Inflammatory macrophage (primary cell): ENCODE results near the gene ZNF687.

Experiments used
- DNase-seq, 2 donors: peaks; one replicate each; pipeline ENCODE4 v3.0.0-alpha.2; 2020 to 2022

ZNF687 gene

DNA sequence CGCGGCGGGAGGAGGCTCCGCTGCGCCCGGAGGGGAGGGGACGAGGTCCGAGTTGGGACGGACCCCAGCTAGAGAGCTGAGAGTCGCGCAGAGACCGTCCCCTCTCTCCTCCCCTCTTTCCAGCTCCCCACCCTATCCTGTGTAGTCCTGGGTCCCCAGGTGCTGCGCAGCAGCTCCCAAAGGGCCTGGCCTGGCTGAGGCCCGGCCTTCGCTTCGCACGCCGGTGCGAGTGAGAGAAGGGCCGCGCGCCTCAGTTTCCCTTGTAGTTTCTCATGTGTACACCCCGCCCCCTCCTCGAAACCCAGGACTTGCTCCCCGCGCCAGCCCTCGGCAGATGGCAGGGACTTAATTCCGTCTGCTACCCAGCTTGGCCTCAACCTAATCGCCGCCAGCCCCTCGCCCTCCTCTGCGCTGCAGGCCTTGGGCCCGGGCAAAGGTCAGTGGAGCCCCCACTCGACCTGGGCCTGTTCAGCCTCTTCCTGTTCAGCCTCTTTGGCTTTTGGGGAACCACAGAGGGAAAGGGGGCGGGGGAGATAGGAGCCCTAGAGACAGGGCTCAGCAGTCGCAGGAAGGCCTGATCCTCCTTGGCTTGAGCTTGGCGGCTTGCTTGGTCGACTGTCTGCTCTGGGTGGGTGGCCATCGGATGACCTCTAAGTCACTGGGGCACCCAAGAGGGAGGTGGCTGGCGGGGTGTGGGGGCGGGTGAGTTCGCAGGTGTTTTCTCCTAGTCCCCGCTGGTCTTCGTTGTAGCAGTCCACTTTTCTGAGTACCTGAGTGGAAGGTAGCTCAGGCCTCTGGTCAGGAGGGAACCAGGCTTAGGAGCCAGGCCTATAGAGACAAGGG lies 1.0 kb downstream of the ZNF687 start:
- peak; percentile 72 to 81 for DNase-seq

DNA sequence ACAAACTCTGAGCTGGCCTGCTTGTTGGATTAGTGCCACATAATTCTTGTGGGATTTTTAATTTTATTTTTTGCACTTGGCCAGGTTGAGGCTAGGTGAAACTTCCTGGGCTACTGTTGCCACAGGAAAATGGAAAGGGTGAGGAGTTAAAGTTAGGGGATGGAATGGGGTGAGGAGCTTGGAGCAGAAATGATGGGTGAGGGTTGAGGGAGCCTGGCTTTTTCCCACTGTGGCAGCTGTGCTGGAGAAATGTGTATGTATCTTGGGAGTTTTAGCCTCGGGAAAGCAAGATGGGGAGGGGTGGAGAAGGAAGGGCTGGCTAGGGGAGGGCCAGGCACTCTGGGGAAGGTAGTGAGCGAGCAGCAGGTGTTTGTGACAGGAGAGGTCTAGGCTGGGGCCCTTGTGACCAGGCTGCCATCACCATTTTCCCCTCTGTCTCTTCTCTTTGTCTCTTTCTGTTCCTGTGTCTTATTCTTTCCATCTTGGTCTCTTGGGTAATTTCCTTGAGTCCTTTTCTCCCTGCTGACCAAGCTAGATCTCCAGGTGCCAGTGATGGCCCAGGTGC lies 2.0 kb downstream of the ZNF687 start:
- DNase-seq: no peak

DNA sequence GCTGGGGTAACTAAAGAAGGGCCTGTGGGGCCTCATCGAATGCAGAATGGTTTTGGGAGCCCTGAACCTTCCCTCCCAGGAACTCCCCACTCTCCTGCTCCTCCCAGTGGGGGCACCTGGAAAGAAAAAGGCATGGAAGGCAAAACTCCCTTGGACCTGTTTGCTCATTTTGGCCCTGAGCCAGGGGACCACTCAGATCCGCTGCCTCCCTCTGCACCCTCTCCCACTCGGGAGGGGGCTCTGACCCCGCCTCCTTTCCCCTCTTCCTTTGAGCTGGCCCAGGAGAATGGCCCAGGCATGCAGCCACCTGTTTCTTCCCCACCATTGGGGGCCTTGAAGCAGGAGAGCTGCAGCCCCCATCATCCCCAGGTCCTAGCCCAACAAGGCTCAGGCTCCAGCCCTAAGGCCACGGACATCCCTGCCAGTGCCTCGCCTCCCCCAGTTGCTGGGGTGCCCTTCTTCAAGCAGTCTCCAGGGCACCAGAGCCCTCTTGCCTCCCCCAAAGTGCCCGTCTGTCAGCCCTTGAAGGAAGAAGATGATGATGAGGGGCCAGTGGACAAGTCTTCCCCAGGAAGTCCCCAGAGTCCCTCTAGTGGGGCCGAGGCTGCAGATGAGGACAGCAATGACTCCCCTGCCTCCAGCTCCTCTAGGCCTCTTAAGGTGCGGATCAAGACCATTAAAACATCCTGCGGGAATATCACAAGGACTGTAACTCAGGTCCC lies 4.7 kb downstream of the ZNF687 start:
- DNase-seq: no peak

DNA sequence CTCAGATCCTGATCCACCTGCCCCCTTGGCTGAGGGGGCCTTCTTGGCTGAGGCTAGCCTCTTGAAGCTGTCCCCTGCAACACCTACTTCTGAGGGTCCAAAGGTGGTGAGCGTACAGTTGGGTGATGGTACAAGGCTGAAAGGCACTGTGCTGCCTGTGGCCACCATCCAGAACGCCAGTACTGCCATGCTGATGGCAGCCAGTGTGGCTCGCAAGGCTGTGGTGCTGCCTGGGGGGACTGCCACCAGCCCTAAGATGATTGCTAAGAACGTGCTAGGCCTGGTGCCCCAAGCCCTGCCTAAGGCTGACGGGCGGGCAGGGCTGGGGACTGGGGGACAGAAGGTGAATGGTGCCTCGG lies 5.2 kb downstream of the ZNF687 start:
- DNase-seq: no peak

DNA sequence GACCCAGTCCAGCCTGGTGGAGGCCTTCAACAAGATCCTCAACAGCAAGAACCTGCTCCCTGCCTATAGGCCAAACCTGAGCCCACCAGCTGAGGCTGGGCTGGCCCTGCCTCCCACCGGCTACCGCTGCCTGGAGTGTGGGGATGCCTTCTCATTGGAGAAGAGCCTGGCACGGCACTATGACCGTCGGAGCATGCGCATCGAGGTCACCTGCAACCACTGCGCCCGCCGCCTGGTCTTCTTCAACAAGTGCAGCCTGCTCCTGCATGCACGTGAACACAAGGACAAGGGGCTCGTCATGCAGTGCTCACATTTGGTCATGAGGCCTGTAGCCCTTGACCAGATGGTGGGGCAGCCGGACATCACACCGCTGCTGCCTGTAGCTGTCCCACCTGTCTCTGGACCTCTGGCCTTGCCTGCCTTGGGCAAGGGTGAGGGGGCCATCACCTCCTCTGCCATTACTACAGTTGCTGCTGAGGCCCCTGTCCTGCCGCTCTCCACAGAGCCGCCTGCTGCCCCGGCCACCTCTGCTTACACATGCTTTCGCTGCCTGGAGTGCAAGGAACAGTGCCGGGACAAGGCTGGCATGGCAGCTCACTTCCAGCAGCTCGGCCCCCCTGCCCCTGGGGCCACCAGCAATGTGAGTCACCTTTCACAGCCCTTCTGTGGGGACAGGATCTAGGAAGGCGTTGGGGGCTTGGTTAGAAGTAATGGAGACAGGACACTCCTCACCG lies 5.8 kb downstream of the ZNF687 start:
- DNase-seq: no peak

DNA sequence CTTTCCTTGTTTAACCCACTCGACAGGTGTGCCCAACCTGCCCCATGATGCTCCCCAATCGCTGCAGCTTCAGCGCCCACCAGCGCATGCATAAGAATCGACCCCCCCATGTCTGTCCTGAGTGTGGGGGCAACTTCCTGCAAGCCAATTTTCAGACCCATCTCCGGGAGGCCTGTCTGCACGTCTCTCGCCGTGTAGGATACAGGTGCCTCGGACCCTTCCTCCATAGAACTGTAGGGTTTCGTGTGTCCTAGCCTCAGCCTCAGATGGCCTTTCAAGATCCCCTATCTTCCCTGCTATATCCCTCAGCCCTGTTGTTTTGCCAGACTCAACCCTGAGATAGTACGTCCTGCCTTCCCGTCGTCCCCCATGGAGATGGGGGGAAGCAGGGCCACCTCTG lies 6.4 kb downstream of the ZNF687 start:
- no peak for DNase-seq

DNA sequence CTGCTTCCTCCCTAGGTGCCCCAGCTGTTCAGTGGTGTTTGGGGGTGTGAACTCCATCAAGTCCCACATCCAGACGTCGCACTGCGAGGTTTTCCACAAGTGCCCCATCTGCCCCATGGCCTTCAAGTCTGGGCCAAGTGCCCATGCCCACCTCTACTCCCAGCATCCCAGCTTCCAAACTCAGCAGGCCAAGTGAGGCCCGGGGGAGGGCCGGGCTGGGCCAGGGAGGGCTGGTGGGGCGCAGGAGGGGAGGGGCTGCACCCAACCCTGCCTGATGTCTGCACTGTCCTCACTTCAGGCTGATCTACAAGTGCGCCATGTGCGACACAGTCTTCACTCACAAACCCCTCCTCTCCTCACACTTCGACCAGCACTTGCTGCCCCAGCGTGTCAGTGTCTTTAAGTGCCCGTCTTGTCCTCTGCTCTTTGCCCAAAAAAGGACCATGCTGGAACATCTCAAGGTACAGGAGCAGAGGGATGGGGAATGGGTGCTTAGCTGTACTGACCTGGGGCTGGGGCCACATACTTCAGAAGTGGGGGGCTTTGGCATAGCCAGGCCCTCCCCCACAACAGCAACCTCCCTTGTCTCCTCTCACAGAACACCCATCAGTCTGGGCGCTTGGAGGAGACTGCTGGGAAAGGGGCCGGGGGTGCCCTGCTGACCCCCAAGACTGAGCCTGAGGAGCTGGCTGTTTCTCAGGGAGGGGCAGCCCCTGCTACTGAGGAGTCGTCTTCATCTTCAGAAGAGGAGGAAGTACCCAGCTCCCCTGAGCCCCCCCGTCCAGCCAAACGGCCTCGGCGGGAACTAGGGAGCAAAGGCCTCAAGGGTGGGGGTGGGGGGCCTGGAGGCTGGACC lies 7.2 kb downstream of the ZNF687 start:
- no peak for DNase-seq

DNA sequence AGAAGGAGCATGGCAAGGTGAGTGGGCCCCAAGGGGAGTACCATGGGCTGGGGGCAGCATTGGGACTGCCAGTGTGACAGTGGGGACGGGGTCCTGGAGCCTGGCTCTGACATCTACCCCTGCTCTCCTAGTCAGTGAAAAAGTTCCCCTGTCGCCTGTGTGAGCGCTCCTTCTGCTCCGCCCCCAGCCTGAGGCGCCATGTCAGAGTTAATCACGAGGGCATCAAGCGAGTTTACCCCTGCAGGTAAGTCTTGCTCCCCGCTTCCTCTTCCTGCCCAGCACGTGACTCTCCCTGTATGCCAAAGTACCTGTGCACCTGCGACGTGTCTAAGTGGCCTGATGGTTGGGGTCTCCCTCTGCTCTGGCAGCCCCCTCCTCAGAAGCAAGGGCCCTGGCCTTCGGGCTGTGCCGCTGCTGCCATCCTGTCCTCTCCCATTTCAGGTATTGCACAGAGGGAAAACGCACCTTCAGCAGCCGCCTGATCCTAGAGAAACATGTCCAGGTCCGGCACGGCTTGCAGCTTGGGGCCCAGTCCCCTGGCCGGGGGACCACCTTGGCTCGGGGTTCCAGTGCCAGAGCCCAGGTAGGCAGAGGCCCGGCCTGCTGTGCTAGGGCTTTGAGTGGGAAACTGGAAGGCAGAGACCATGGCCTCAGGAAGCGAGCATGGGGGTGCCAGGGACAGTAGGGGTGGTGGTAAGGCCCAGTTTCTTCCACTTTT lies 8.1 kb downstream of the ZNF687 start:
- no peak for DNase-seq

DNA sequence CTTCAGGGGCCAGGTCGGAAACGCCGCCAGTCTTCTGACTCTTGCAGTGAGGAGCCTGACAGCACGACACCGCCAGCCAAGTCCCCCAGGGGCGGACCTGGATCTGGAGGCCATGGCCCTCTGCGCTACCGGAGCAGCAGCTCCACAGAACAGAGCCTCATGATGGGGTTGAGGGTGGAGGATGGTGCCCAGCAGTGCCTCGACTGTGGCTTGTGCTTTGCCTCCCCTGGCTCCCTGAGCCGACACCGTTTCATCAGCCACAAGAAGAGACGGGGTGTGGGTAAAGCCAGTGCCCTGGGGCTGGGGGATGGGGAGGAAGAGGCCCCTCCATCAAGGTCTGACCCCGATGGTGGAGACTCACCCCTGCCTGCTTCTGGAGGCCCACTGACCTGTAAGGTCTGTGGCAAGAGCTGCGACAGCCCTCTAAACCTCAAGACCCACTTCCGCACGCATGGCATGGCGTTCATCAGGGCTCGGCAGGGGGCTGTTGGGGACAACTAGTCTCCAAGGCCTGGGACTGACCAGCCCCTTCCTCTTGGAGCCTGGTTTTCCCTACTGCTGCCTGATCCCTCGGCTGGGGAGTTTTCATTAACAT lies 8.7 kb downstream of the ZNF687 start:
- no peak for DNase-seq

DNA sequence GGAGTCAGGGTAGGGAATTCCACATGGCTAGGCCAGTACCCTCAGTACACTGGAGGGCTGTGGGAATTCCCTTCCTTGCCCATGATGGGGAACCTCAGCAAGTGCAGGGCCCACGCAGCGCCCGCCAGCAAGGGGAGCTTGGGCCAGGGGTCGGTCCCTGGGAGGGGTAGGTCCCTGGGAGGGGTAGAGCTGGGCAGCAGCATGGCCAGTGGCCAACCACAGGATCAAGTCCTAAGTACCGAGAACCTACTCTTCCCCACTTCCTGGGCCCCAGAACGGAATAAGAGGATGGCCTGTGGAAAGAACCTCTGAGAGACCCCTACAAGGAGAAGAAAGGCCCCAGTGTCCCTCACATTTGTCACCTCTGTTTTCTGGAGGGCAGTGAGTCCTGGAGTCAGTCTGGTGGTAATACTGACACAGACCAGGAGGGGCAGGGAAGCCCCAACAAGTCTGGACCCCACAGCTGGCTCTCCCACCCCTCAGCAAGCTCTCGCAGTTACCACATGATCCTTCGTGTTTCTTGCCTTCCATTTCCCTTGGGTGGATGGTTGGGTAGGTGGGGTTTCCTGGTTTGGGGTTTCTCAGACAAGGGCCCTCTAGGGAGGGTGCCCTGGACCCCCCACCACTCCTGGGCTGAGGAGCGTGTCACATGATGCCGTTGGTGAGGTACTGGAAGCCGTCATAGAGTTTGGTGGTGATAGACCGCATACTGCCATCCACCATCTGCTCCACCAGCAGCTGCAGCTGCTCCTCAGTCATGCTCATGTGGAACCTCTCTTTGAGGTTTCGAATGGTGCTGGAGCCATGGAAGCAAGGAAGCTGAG lies 10.3 kb downstream of the ZNF687 start:
- no peak for DNase-seq

DNA sequence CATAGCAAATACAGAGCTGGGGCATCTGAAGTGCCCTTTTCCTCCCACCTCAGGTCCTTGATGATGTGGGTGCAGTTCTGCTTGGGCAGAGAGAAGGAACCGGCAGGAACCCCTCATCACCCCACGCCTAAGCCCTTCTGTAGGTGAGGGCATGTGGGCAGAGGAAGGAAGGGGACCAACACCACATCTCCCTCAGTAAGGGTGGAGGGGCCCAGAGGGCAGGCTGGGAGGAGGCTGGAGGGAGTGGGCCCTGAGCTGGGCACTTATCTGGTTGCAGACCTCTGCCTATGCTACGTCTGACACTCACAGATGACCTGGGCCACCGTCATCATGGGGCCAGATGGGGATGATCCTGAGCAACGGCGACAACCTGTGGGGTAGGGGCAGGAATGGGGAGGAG lies 11.0 kb downstream of the ZNF687 start:
- no peak for DNase-seq

DNA sequence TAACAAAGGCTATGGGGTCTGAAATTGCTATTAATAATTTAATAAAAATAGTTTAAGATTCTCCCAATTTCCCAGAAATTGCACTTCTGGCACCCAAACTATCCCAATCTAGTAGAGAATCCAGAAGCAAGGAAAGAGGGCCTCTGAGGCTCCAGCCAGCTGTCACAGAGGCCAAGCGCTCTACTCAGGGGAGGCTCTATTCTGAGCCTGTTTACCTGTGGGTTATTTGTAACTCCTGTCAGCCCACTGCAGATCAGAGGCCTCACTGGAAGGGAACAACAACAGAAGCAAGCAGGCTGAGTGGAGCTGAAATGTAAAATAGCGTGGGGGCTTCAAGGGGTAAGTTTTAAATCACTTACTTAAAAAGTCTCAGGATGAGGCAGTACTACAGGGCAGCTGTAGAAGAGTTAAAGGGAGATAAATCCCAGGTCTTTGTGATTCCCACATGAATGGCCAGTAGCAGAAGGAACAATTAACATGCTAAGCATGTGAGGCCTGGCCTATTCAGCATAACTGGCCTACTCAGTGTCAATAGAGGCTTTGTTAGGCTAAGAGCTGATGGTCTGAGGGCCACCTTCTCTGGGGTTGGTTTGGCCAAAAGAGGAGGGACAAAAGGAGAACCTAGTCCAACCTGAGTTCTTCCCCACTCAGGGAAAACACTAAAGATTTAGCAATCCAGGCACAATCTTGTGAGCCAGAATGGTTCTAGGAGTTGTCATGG lies 12.8 kb downstream of the ZNF687 start:
- no peak for DNase-seq

DNA sequence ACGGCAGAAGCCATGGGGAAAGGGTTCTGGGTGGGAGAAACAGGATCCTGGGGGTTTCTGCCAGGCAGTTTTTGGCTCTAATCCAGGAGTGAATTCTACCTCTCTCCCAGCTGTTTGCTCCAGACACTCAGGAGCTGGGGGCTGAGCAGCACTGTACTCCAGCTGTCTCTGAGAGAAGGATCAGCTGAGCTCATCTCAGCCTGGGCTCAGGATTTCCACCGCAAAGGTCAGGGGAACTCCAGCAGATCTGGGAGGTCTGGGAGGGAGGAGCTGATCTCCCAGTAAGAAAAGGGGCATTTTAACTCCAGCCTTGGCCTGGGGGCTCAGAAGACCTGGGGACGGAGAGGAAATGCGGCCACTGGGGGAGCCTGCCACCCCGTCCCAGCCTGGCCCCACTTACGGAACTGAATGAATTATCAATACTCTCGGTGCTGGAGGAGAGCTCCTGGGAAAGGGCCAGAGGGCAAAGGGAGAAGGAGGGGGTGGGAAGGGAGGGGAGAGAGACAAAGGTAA lies 27.8 kb downstream of the ZNF687 start:
- no peak for DNase-seq

DNA sequence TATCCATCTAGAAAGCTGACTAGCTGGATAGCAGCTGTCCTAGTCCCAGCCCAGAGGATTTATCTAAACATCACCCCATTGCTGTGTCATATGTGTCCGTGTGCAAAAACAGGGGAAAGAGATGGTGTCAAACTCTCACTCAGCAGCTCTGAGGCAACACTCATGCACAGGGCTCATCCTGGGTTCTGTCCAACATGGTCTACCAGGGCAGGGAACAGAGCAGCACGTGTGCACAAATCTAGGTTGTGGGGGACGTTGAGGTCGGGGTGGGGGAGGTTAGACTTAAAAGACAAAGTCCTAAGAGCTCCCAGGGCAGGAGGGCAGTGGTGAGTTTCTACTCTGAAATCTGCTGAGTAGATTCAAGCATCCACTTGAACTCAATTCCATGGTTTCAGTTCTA lies 28.9 kb downstream of the ZNF687 start:
- peak in 1 of 2 donors; percentile 33 for DNase-seq

DNA sequence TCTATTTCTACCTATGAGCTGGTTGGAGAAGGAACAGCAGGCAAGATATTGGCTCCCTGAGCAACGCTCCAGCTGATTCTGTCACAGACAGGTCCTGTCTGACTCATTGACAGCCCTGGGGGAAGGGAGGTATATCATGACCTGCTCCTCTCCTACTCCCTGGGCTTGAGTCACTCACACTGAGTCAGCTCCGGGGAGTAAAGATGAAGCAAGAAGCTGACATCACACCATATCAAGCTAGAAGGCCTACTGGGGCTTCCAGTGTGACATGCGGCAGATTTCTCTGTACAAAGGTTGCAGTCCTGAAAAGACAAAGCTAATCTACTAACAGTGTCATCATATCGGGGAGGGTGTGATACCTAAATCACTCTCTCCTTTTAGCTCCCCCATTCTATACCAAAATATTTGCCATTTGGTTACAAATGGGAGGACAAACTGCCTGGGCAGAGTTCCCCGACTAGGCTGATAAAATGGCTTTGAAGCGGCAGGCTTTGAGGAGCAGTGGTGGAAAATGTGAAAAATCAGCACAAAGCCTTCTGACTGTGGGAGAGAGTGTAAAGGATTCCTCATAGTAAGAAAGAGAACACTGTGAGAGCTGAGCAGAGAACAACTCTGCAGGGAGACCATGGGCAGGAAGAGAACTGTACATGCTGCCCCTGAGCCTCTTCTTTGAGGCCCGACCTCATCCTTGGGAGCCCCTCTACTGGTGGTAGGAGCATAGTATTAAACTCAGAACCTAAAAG lies 29.7 kb downstream of the ZNF687 start:
- peak; percentile 97 to 98 for DNase-seq

DNA sequence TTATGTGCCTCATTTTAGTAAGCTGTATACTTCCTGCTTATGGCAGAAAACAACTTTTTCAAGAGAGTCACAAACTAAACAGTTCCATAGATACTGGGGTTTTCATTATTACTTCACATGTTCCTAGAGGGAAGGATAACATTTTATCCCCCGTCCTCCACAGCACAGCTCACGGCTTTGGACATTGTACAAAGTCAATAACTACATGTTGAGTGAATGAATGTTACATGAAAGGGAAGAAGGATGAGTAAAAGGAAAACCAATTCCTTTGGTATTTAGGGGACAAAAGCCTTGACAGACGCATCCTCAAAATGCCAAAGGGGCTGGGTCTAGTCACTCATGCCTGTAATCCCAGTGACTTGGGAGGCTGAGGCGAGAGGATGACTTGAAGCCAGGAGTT lies 30.3 kb downstream of the ZNF687 start:
- no peak for DNase-seq

DNA sequence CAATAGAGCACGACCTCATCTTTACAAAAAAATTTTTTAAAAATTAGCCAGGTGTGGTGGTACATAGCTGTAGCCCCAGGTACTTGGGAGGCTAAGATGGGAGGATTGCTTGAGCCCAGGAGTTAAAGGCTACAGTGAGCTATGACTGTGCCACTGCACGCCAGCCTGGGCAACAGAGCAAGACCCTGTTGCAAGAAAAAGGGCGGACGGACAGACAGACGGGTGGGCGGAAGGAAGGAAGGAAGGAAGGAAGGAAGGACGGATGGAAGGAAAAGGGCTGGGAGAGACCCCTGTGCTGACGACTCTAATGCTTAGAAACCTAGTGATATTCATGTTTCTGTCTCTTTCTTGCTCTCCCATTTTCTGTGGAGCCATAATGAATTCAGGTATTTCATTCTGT lies 30.7 kb downstream of the ZNF687 start:
- DNase-seq: no peak

DNA sequence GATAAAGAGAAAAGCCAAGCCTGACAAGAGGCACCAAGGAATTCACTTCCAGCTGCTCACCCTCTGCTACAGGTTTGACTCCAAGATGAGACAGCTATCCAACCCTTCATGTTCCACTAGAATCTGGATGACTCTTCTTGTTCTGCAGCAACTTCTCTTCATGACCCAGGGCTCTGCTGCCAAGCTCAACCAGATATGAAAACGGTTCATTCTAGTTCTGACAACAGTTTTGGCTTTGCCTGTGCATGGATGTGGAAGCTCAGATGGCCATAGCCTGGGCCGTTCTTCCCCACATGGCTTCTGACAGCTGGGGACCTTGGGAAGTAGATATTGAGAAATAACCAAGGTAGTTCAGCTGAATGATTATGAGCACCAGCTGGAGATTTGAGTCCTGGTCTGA lies 31.4 kb downstream of the ZNF687 start:
- no peak for DNase-seq
